HEK293 (cell line): Measurements from ENCODE around the gene IGFBP2.
A peak's percentile ranks its signal among the peaks of the same experiment; 100 is the strongest.

Source experiments
- FEZF1 ChIP-seq: fragments of 450-650 bp; formaldehyde crosslinking; IDR thresholded peaks from 2 replicates; pipeline ENCODE4 v1.5.1; 2016; ENCODE audit warnings: missing biosample characterization, missing genetic modification characterization
- GLIS1 ChIP-seq: fragments of 450-650 bp; formaldehyde crosslinking; IDR thresholded peaks from 2 replicates; pipeline ENCODE4 v1.5.1; 2016; ENCODE audit warnings: missing biosample characterization, missing genetic modification characterization
- MEIS1 ChIP-seq: sonication (generic); formaldehyde crosslinking; IDR thresholded peaks from 2 replicates; pipeline ENCODE4 v1.8.1; 2022; ENCODE audit warnings: missing genetic modification reagents, mild to moderate bottlenecking, borderline replicate concordance
- SP3 ChIP-seq: fragments of 450-650 bp; formaldehyde crosslinking; IDR thresholded peaks from 2 replicates; pipeline ENCODE4 v1.5.1; 2016; ENCODE audit warnings: missing biosample characterization, missing genetic modification characterization
- TRIM28 ChIP-seq: IDR thresholded peaks from 2 replicates; pipeline ENCODE4 v1.6.1; 2011; ENCODE audit warnings: low read length, control low read depth, borderline replicate concordance
- YY2 ChIP-seq: fragments of 450-650 bp; formaldehyde crosslinking; IDR thresholded peaks from 2 replicates; pipeline ENCODE4 v1.5.1; 2016; ENCODE audit warnings: missing biosample characterization, missing genetic modification characterization
- ZBTB7A ChIP-seq: fragments of 450-650 bp; formaldehyde crosslinking; IDR thresholded peaks from 2 replicates; pipeline ENCODE4 v1.5.1; 2016; ENCODE audit warnings: low read depth, missing biosample characterization, missing genetic modification characterization
- ZNF133 ChIP-seq: fragments of 450-650 bp; formaldehyde crosslinking; IDR thresholded peaks from 2 replicates; pipeline ENCODE4 v1.5.1; 2016; ENCODE audit warnings: missing biosample characterization, missing genetic modification characterization
- ZNF202 ChIP-seq: fragments of 450-650 bp; formaldehyde crosslinking; IDR thresholded peaks from 2 replicates; pipeline ENCODE4 v1.5.1; 2016; ENCODE audit warnings: missing biosample characterization, missing genetic modification characterization, borderline replicate concordance
- ZNF23 ChIP-seq: fragments of 450-650 bp; formaldehyde crosslinking; IDR thresholded peaks from 2 replicates; pipeline ENCODE4 v1.5.1; 2016; ENCODE audit warnings: missing biosample characterization, missing genetic modification characterization, borderline replicate concordance
- ZNF341 ChIP-seq: fragments of 450-650 bp; formaldehyde crosslinking; IDR thresholded peaks from 2 replicates; pipeline ENCODE4; 2016; ENCODE audit warnings: low read depth, missing biosample characterization, missing genetic modification characterization
- ZNF473 ChIP-seq: fragments of 450-650 bp; formaldehyde crosslinking; IDR thresholded peaks from 2 replicates; pipeline ENCODE4 v1.5.1; 2017; ENCODE audit warnings: missing biosample characterization, missing genetic modification characterization
- ZNF549 ChIP-seq: fragments of 450-650 bp; IDR thresholded peaks from 2 replicates; pipeline ENCODE4 v1.5.1; 2018; ENCODE audit warnings: missing biosample characterization, missing genetic modification characterization, mild to moderate bottlenecking, inconsistent platforms, moderate library complexity
- ZNF561 ChIP-seq: fragments of 450-650 bp; IDR thresholded peaks from 2 replicates; pipeline ENCODE4 v1.5.1; 2018; ENCODE audit warnings: missing biosample characterization, missing genetic modification characterization, borderline replicate concordance
- TF ChIP-seq, protein P1 (sequence below): fragments of 450-650 bp; formaldehyde crosslinking; IDR thresholded peaks from 2 replicates; pipeline ENCODE4 v1.5.1; 2016; ENCODE audit warnings: missing biosample characterization, missing genetic modification characterization
- TF ChIP-seq, protein P2 (sequence below): fragments of 450-650 bp; formaldehyde crosslinking; IDR thresholded peaks from 2 replicates; pipeline ENCODE4 v1.5.1; 2016; ENCODE audit warnings: missing biosample characterization, missing genetic modification characterization
- TF ChIP-seq, protein P3 (sequence below): fragments of 450-650 bp; formaldehyde crosslinking; IDR thresholded peaks from 2 replicates; pipeline ENCODE4 v1.5.1; 2016; ENCODE audit warnings: missing biosample characterization, missing genetic modification characterization
- TF ChIP-seq, protein P4 (sequence below): fragments of 450-650 bp; formaldehyde crosslinking; IDR thresholded peaks from 2 replicates; pipeline ENCODE4 v1.5.1; 2016; ENCODE audit warnings: missing biosample characterization, missing genetic modification characterization, borderline replicate concordance
- TF ChIP-seq, protein P5 (sequence below): fragments of 450-650 bp; formaldehyde crosslinking; IDR thresholded peaks from 2 replicates; pipeline ENCODE4 v1.5.1; 2017; ENCODE audit warnings: missing biosample characterization, missing genetic modification characterization

The IGFBP2 gene

DNA sequence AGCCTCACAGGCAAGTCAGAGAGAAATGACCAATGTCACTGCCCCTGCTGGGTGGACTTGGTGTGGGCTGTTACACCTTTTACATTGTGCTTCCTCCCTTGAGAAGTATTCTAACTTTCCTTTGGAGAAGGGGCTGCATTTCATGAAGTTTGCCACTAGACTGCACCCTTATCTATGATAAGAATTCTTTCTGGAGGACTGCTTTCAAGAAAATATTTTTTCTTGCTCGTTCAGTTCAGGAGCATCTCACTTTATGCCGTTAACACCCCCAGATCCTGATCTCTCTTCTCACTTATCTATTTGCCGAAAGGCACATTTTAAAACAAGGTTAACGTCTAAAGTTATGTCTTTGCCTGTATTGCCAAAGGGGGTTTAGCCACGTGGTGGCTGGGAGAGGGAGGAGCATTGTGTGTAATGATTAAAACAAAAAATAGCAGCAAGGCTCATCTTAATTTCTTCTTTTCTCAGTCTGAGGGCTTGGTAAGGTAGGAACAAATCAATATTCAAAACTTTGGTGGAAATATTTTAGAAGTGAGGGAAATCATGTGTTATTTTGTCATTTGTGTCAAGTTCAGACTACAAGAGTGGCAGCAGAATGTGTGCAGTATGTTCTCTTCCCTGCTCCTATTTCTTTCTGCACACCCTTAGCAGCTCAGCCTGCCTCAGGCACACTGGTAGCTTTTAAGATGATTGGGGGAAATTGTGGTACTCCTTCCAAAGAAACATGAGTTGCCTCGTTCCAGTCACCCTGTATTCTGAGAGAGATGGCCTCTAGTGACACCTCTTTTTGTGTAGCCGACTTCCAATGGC, 63.7 kb downstream of the IGFBP2 start (continued):
- TF ChIP-seq, protein P1, sequence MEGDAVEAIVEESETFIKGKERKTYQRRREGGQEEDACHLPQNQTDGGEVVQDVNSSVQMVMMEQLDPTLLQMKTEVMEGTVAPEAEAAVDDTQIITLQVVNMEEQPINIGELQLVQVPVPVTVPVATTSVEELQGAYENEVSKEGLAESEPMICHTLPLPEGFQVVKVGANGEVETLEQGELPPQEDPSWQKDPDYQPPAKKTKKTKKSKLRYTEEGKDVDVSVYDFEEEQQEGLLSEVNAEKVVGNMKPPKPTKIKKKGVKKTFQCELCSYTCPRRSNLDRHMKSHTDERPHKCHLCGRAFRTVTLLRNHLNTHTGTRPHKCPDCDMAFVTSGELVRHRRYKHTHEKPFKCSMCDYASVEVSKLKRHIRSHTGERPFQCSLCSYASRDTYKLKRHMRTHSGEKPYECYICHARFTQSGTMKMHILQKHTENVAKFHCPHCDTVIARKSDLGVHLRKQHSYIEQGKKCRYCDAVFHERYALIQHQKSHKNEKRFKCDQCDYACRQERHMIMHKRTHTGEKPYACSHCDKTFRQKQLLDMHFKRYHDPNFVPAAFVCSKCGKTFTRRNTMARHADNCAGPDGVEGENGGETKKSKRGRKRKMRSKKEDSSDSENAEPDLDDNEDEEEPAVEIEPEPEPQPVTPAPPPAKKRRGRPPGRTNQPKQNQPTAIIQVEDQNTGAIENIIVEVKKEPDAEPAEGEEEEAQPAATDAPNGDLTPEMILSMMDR (tag by site-specific recombination), result peak; percentile 58
- TF ChIP-seq FEZF1 (tag by site-specific recombination), result no peak
- TF ChIP-seq GLIS1 (tag by site-specific recombination), result no peak
- TF ChIP-seq ZNF202 (tag by site-specific recombination), result no peak
- TF ChIP-seq ZNF23, result no peak
- TF ChIP-seq ZNF549 (tag by site-specific recombination), result no peak
- TF ChIP-seq TRIM28, result peak; percentile 50; the same call in 1 of the 2 replicates
- TF ChIP-seq YY2, result no peak
- TF ChIP-seq SP3 (tag by site-specific recombination), result no peak
- TF ChIP-seq ZNF133 (tag by site-specific recombination), result no peak
- TF ChIP-seq, protein P2, sequence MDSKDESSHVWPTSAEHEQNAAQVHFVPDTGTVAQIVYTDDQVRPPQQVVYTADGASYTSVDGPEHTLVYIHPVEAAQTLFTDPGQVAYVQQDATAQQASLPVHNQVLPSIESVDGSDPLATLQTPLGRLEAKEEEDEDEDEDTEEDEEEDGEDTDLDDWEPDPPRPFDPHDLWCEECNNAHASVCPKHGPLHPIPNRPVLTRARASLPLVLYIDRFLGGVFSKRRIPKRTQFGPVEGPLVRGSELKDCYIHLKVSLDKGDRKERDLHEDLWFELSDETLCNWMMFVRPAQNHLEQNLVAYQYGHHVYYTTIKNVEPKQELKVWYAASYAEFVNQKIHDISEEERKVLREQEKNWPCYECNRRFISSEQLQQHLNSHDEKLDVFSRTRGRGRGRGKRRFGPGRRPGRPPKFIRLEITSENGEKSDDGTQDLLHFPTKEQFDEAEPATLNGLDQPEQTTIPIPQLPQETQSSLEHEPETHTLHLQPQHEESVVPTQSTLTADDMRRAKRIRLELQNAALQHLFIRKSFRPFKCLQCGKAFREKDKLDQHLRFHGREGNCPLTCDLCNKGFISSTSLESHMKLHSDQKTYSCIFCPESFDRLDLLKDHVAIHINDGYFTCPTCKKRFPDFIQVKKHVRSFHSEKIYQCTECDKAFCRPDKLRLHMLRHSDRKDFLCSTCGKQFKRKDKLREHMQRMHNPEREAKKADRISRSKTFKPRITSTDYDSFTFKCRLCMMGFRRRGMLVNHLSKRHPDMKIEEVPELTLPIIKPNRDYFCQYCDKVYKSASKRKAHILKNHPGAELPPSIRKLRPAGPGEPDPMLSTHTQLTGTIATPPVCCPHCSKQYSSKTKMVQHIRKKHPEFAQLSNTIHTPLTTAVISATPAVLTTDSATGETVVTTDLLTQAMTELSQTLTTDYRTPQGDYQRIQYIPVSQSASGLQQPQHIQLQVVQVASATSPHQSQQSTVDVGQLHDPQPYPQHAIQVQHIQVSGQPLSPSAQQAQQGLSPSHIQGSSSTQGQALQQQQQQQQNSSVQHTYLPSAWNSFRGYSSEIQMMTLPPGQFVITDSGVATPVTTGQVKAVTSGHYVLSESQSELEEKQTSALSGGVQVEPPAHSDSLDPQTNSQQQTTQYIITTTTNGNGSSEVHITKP (tag by site-specific recombination), result peak; percentile 18; the same call in 1 of the 2 replicates
- TF ChIP-seq, protein P3, sequence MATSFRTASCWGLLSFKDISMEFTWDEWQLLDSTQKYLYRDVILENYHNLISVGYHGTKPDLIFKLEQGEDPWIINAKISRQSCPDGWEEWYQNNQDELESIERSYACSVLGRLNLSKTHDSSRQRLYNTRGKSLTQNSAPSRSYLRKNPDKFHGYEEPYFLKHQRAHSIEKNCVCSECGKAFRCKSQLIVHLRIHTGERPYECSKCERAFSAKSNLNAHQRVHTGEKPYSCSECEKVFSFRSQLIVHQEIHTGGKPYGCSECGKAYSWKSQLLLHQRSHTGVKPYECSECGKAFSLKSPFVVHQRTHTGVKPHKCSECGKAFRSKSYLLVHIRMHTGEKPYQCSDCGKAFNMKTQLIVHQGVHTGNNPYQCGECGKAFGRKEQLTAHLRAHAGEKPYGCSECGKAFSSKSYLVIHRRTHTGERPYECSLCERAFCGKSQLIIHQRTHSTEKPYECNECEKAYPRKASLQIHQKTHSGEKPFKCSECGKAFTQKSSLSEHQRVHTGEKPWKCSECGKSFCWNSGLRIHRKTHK (tag by site-specific recombination), result no peak
- TF ChIP-seq ZNF561 (tag by site-specific recombination), result no peak
- TF ChIP-seq ZNF473, result no peak
- TF ChIP-seq ZNF341 (tag by site-specific recombination), result 0 out of 2 replicates have a peak, but pooled peaks have one; percentile 17
- TF ChIP-seq ZBTB7A, result no peak
- TF ChIP-seq, protein P4, sequence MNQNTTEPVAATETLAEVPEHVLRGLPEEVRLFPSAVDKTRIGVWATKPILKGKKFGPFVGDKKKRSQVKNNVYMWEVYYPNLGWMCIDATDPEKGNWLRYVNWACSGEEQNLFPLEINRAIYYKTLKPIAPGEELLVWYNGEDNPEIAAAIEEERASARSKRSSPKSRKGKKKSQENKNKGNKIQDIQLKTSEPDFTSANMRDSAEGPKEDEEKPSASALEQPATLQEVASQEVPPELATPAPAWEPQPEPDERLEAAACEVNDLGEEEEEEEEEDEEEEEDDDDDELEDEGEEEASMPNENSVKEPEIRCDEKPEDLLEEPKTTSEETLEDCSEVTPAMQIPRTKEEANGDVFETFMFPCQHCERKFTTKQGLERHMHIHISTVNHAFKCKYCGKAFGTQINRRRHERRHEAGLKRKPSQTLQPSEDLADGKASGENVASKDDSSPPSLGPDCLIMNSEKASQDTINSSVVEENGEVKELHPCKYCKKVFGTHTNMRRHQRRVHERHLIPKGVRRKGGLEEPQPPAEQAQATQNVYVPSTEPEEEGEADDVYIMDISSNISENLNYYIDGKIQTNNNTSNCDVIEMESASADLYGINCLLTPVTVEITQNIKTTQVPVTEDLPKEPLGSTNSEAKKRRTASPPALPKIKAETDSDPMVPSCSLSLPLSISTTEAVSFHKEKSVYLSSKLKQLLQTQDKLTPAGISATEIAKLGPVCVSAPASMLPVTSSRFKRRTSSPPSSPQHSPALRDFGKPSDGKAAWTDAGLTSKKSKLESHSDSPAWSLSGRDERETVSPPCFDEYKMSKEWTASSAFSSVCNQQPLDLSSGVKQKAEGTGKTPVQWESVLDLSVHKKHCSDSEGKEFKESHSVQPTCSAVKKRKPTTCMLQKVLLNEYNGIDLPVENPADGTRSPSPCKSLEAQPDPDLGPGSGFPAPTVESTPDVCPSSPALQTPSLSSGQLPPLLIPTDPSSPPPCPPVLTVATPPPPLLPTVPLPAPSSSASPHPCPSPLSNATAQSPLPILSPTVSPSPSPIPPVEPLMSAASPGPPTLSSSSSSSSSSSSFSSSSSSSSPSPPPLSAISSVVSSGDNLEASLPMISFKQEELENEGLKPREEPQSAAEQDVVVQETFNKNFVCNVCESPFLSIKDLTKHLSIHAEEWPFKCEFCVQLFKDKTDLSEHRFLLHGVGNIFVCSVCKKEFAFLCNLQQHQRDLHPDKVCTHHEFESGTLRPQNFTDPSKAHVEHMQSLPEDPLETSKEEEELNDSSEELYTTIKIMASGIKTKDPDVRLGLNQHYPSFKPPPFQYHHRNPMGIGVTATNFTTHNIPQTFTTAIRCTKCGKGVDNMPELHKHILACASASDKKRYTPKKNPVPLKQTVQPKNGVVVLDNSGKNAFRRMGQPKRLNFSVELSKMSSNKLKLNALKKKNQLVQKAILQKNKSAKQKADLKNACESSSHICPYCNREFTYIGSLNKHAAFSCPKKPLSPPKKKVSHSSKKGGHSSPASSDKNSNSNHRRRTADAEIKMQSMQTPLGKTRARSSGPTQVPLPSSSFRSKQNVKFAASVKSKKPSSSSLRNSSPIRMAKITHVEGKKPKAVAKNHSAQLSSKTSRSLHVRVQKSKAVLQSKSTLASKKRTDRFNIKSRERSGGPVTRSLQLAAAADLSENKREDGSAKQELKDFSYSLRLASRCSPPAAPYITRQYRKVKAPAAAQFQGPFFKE (tag by site-specific recombination), result no peak
- no peak for TF ChIP-seq MEIS1
- TF ChIP-seq, protein P5, sequence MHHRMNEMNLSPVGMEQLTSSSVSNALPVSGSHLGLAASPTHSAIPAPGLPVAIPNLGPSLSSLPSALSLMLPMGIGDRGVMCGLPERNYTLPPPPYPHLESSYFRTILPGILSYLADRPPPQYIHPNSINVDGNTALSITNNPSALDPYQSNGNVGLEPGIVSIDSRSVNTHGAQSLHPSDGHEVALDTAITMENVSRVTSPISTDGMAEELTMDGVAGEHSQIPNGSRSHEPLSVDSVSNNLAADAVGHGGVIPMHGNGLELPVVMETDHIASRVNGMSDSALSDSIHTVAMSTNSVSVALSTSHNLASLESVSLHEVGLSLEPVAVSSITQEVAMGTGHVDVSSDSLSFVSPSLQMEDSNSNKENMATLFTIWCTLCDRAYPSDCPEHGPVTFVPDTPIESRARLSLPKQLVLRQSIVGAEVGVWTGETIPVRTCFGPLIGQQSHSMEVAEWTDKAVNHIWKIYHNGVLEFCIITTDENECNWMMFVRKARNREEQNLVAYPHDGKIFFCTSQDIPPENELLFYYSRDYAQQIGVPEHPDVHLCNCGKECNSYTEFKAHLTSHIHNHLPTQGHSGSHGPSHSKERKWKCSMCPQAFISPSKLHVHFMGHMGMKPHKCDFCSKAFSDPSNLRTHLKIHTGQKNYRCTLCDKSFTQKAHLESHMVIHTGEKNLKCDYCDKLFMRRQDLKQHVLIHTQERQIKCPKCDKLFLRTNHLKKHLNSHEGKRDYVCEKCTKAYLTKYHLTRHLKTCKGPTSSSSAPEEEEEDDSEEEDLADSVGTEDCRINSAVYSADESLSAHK (tag by site-specific recombination), result no peak
